Thoracic aorta (tissue), 2 donors: ENCODE results near the gene PRPF31. TPM values are rescaled to one million over a fixed set of nuclear protein-coding genes. Genes with fewer than 3 reads are reported as not detected.

Source experiments
- ATAC-seq: fragments of 150-250 bp; one replicate; pipeline ENCODE4 v1.8.0; 2017; ENCODE audit warnings: low read depth; ENCODE audit not compliant: insufficient number of reproducible peaks, low FRiP score
- DNase-seq: peaks from one replicate; pipeline ENCODE4 v3.0.0-alpha.2; 2020; ENCODE audit warnings: low spot score
- H3K27ac ChIP-seq, 2 donors: fragments of 200-600 bp; sonication (generic); 1 replicate in 1 of 2; 2 replicates in 1 of 2; pipeline ENCODE4 v1.5.1; 2016; ENCODE audit warnings: mild to moderate bottlenecking in 2 of 2, moderate library complexity in 2 of 2
- H3K27me3 ChIP-seq: fragments of 200-600 bp; sonication (generic); replicated peaks from 2 replicates; pipeline ENCODE4 v1.6.0; 2016; ENCODE audit warnings: mild to moderate bottlenecking; ENCODE audit not compliant: insufficient read depth
- H3K36me3 ChIP-seq: fragments of 200-600 bp; sonication (generic); one replicate; pipeline ENCODE4 v1.5.1; 2016
- H3K4me1 ChIP-seq, 2 donors: fragments of 200-600 bp; sonication (generic); 1 replicate in 1 of 2; 2 replicates in 1 of 2; pipeline versions ENCODE4 v1.5.1 to v1.6.0; 2016; ENCODE audit warnings: low read depth in 2 of 2, mild to moderate bottlenecking in 1 of 2; ENCODE audit not compliant: control insufficient read depth in 1 of 2
- H3K4me3 ChIP-seq: fragments of 200-600 bp; sonication (generic); 2 replicates; pipeline ENCODE4 v1.5.1; 2016; ENCODE audit warnings: mild to moderate bottlenecking
- H3K9me3 ChIP-seq: fragments of 200-600 bp; sonication (generic); 2 replicates; pipeline ENCODE4 v1.5.1; 2016
- CTCF ChIP-seq: fragments of 200-600 bp; sonication (generic); IDR thresholded peaks from one replicate; pipeline ENCODE4 v1.5.1; 2019; ENCODE audit warnings: antibody characterized with exemption
- total RNA-seq, 2 donors: library from RNA; depleted of rRNA; stranded (reverse); fragments of >200 nt; gene quantifications; one replicate each; pipeline versions ENCODE4 v1.1.0 to v1.2.3, GENCODE V29; 2016

Gene PRPF31
- total RNA-seq, 2 donors from 2014 or later, result 48.2 to 54.3 TPM

GRCh38 chr19:54133312-54133956 is 17.9 kb downstream of the PRPF31 start:
- ATAC-seq, result no peak
- Histone ChIP-seq H3K36me3 (peaks cover 20% of the 10 kb centered on the region), H3K27ac (no peak overlapping the region), H3K9me3 (no peaks in the 10 kb centered on the region), H3K4me3 (no peak overlapping the region), H3K27me3 (no peaks in the 10 kb centered on the region), H3K4me1 (peaks cover 5 to 12% of the 10 kb centered on the region in 2 donors)
- TF ChIP-seq CTCF, result no peak
- no peak for DNase-seq

GRCh38 chr19:54133957-54134590 is 18.5 kb downstream of the PRPF31 start:
- ATAC-seq (no peak), DNase-seq (no peak)
- H3K4me3 ChIP-seq, result no peak overlapping the region
- peaks cover 11 to 18% of the 10 kb centered on the region in 2 donors for H3K4me1 ChIP-seq
- H3K36me3 ChIP-seq, result peaks cover 14% of the 10 kb centered on the region
- TF ChIP-seq CTCF, result no peak
- no peaks in the 10 kb centered on the region for H3K9me3 ChIP-seq
- no peaks in the 10 kb centered on the region for H3K27me3 ChIP-seq
- no peak overlapping the region for H3K27ac ChIP-seq

GRCh38 chr19:54136086-54136863 is 20.7 kb downstream of the PRPF31 start:
- H3K27ac ChIP-seq, result peak overlapping the region; percentile 48 to 51
- DNase-seq, result no peak
- H3K27me3 ChIP-seq, result no peaks in the 10 kb centered on the region
- H3K4me1 ChIP-seq, result peaks cover 24 to 38% of the 10 kb centered on the region in 2 donors
- no peak for ATAC-seq
- peaks cover 3% of the 10 kb centered on the region for H3K36me3 ChIP-seq
- no peak for TF ChIP-seq CTCF
- peak overlapping the region; percentile 70 for H3K4me3 ChIP-seq
- H3K9me3 ChIP-seq, result no peaks in the 10 kb centered on the region

- Histone ChIP-seq H3K36me3 (no peaks in the 10 kb centered on the region), H3K27ac (peak overlapping the region; percentile 92 to 96), H3K9me3 (no peaks in the 10 kb centered on the region), H3K4me3 (peak overlapping the region; percentile 99), H3K27me3 (no peaks in the 10 kb centered on the region), H3K4me1 (peaks cover 24 to 38% of the 10 kb centered on the region in 2 donors)
- DNase-seq, result peak; percentile 99
- peak; percentile 99 for ATAC-seq
- no peak for TF ChIP-seq CTCF
Observed at GRCh38 chr19:54136864-54137698, 21.5 kb downstream of the PRPF31 start.
